Ramos (cell line): ENCODE data around the gene GALNT10.
"Not testable (repeated sequence)": the region's sequence is repeated elsewhere in the genome, so short reads cannot be mapped to it uniquely, and the experiment has no call there.

Source experiments
- in situ Hi-C: fragments of 300-500 bp; cut with MboI; formaldehyde crosslinking; loops from one replicate; pipeline ENCODE4 v1.14.3; 2022; ENCODE audit warnings: low sequenced_read_pairs; ENCODE audit not compliant: unreplicated experiment

Gene GALNT10

GRCh38 chr5:154190595-154191304, at the start of gene GALNT10:
Gene GALNT10, plus strand, starts transcription at chr5:154190733. Its CDS starts 134 bp downstream, at chr5:154190867.
- in situ Hi-C loops = loop anchor here (25.0 kb wide), 1 partner anchor 222 kb away; no protein-coding TSS in a partner anchor

GRCh38 chr5:154141745-154142221, 48.8 kb upstream of the GALNT10 start:
- in situ Hi-C loops = no loop called here

GRCh38 chr5:154143211-154143641, 47.3 kb upstream of the GALNT10 start:
- in situ Hi-C loops = no loop called here

- in situ Hi-C loops = no loop called here
These were observed 45.3 kb upstream of the GALNT10 start for GRCh38 chr5:154145268-154145667.

- in situ Hi-C loops = no loop called here
These were observed 44.1 kb upstream of the GALNT10 start for GRCh38 chr5:154146409-154146808.

GRCh38 chr5:154147666-154148065, 42.9 kb upstream of the GALNT10 start:
- in situ Hi-C loops = no loop called here

GRCh38 chr5:154150471-154150870, 40.1 kb upstream of the GALNT10 start:
- in situ Hi-C loops = not testable (repeated sequence)

GRCh38 chr5:154157483-154158378, 32.8 kb upstream of the GALNT10 start:
- in situ Hi-C loops = no loop called here

- in situ Hi-C loops = no loop called here
These were observed 32.2 kb upstream of the GALNT10 start for GRCh38 chr5:154158379-154158737.

GRCh38 chr5:154159343-154159742, 31.2 kb upstream of the GALNT10 start:
- in situ Hi-C loops = no loop called here

- in situ Hi-C loops = loop anchor here (10.0 kb wide), 1 partner anchor 78 kb away; no protein-coding TSS in a partner anchor
These were observed 27.9 kb upstream of the GALNT10 start for GRCh38 chr5:154162539-154163151.

- in situ Hi-C loops = loop anchor here (10.0 kb wide), 1 partner anchor 79 kb away; no protein-coding TSS in a partner anchor
These were observed 26.9 kb upstream of the GALNT10 start for GRCh38 chr5:154163327-154164248.

GRCh38 chr5:154164249-154164581, 26.3 kb upstream of the GALNT10 start:
- in situ Hi-C loops = loop anchor here (10.0 kb wide), 1 partner anchor 79 kb away; no protein-coding TSS in a partner anchor

- in situ Hi-C loops = loop anchor here (10.0 kb wide), 1 partner anchor 81 kb away; no protein-coding TSS in a partner anchor
These were observed 24.6 kb upstream of the GALNT10 start for GRCh38 chr5:154165886-154166285.

- in situ Hi-C loops = loop anchor here (10.0 kb wide), 1 partner anchor 82 kb away; no protein-coding TSS in a partner anchor
These were observed 23.4 kb upstream of the GALNT10 start for GRCh38 chr5:154166901-154167791.

- in situ Hi-C loops = loop anchor here (10.0 kb wide), 1 partner anchor 84 kb away; no protein-coding TSS in a partner anchor
These were observed 22.1 kb upstream of the GALNT10 start for GRCh38 chr5:154168395-154168794.

GRCh38 chr5:154172785-154173184, 17.7 kb upstream of the GALNT10 start:
- in situ Hi-C loops = no loop called here

GRCh38 chr5:154174091-154174490, 16.4 kb upstream of the GALNT10 start:
- in situ Hi-C loops = no loop called here
